Stimulated activated CD4-positive, alpha-beta T cell treated with anti-CD3 and anti-CD28 coated beads, Interleukin-1b, Interleukin-23, amount 100 ng/mL, for 4 hours (primary cell): Measurements from ENCODE around the gene ASMT.
"Not testable (repeated sequence)": the region's sequence is repeated elsewhere in the genome, so short reads cannot be mapped to it uniquely, and the experiment has no call there.

ENCODE experiments used
- DNase-seq, 2 donors: peaks; one replicate each; pipeline ENCODE4 v3.0.0-alpha.2; 2020; ENCODE audit warnings: low read depth in 2 of 2

Gene ASMT

GRCh38 chrX:1598021-1598875 is 16.6 kb upstream of the ASMT start:
- no peak for DNase-seq

DNA sequence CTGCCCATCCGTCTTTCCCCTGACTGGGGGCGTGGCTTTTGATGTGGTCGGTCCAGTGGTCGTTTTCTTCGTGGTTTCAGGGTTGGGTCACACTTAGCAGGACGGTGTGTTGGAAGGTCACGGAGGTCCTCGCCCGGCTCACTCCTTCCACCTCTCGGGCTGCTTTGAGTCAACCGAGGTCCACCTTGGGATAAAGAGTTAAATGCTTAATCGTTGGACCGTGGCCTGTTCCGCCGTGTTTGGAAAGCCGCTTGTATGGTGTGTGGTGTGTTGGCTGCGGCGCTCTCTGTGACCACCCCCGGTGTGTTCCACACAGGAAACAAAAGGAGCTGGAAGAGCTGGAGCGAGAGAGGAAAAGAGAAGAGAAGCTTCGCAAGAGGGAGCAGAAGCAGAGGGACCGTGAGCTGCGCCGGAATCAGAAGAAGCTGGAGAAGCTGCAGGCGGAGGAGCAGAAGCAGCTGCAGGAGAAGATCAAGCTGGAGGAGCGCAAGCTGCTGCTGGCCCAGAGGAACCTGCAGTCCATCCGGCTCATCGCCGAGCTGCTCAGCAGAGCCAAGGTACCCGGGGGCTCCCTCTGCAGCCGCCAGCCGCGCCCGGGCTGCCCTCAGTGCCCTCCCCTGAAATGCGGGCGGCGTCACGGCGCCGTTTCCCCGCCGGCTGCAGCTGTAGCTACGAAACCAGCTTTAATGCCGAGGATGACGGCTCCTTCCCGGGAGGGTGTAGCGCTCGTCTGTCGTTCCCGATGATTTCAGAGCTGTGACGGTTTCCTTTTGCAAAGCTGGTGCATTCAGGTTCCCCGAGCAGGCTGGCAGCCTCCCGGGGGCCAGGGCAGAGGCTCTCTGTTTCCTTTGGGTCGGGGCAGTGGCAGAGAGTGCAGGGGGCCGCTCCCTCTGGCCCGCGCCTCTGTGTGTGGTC is 15.7 kb upstream of the ASMT start:
- DNase-seq, result no peak

DNA sequence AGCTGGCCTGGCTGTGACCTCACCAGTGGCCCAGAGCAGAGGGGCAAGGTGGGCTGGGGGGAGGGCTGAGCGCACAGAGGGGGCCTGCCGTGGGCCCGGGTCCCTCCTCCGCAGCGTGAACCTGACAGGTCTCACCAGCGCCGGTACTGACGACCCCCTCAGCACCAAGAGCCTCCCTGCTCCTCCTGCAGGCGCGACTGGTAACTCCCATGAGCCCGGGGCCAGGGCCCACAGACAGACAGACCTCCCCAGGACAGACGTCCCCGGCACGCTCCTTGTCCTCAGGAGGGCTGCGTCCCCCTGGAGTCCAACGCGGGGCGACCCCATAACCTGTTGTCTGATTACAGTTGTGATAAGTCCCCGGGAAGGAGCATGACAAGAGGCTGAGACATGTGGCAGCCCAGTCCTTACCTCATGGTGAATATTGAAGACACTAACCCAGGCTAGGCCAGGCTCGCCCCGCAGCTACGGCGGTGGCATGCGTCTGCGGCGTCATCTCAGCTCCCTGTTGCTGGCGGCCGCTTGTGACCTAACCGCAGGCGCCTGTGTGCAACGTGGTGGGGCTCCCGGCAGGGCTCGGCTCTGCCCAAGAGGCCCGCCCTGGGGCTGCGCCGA is 15.0 kb upstream of the ASMT start:
- no peak for DNase-seq

GRCh38 chrX:1600406-1601050 is 14.3 kb upstream of the ASMT start:
- DNase-seq, result no peak

DNA sequence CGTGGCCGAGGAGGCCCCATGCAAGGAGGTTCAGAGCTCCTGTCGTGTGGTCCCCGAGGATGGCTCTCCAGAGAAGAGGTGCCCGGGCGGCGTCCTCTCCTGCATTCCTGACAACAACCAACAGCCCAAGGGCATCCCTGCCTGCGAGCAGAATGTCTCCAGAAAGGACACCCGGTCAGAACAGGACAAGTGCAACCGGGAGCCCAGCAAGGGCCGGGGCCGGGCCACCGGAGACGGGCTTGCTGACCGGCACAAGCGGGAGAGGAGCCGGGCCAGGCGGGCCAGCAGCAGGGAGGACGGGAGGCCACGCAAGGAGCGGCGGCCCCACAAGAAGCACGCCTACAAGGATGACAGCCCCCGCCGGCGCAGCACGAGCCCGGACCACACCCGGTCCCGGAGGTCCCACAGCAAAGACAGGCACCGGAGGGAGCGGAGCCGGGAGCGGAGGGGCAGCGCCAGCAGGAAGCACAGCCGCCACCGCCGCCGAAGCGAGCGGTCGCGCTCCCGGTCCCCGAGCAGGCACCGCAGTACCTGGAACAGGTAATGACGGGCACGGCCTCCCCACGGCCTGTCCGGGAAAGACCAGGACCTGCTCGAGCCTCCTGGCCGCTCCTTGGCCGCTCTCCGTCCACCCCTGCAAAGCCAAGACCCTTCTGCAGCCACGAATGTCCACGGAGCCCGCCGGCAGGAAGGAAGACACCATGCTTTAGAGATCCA is 13.7 kb upstream of the ASMT start:
- no peak for DNase-seq

DNA sequence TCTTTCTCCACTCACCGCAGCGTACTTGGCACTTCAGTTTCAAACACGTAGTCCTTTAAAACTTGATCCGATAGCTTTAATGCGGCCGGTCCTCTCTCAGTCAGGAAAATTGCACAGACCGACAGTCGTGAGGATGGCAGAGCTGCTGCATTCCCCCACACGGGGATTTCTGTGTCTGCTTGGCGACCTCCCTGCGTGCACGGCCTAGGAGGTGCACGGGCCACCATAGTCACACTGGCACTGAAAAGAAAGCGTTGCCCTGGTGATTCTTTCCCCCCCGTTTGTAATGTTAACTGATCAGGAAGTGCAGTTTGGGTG is 13.1 kb upstream of the ASMT start:
- DNase-seq, result no peak

GRCh38 chrX:1602299-1602698 is 12.6 kb upstream of the ASMT start:
- DNase-seq, result no peak

- no peak for DNase-seq
These were observed 8.4 kb upstream of the ASMT start for GRCh38 chrX:1606496-1606895.

GRCh38 chrX:1609311-1609710 is 5.5 kb upstream of the ASMT start:
- no peak for DNase-seq

GRCh38 chrX:1609762-1610161 is 5.1 kb upstream of the ASMT start:
- no peak for DNase-seq

DNA sequence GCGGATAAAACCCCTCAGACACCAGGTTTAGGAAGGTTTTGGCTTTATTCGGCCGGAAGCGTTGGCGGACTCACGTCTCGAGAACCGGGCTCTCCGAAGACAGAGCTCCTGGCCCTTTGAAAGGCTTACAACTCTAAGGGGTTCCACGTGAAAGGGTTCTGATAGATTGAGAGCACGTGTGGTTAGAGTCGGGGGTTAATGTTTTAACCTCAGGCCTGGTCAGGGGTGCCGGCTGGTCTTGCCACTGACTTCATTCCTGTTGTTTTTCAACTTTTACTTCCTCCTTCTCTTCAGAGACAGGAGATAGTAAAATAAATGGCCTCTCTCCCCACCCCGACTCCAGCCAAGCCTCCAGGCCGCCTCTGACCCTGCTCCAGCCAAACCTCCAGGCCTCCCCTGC is 4.7 kb upstream of the ASMT start:
- no peak for DNase-seq

DNA sequence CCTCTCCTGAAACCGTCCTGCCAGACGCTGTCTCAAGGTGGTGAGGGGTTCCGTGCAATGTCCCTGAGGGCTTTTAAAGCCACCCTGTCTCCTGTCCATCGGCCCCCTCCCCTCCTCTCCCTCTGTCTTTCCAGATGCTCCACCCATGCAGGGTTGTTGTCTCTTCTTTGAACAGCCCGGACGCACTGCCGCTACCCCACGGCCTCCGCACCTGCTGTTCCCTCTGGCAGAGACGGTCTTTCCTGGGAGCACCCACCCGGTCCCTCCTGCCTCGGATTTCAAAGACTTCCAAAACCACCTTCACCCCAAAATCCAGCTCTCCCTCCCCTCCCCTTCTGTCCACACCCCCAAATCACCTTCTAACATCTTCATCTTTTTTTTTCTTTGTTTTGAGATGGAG is 4.1 kb upstream of the ASMT start:
- DNase-seq, result no peak

DNA sequence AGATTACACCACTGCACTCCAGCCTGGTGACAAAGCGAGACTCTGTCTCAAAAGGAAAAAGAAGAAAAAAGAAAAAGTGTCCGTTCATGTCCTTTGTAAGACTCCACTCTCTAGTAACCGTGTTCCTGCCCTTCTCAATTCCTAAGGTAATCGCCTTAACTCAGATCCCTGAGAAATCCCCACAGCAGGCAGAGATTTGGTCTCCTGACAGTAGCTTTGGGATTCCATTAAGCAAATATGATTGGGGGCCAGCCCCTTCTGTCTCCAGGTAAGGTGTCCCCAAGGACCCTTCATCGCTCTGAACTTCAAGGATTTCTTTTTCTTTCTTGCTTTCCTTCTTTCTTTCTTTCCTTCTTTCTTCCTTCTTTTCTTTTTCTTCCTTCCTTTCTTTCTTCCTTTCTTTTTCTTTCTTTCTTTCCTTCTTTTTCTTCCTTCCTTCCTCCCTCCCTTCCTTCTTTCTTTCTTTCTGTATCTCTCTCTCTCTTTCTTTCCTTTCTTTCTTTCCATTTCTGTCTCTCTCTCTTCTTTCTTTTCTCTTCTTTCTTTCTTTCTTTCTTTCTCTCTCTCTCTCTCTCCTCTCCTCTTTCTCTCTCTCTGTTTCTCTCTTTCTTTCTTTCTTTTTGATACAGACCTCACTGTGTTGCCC is 2.1 kb upstream of the ASMT start:
- no peak for DNase-seq

DNA sequence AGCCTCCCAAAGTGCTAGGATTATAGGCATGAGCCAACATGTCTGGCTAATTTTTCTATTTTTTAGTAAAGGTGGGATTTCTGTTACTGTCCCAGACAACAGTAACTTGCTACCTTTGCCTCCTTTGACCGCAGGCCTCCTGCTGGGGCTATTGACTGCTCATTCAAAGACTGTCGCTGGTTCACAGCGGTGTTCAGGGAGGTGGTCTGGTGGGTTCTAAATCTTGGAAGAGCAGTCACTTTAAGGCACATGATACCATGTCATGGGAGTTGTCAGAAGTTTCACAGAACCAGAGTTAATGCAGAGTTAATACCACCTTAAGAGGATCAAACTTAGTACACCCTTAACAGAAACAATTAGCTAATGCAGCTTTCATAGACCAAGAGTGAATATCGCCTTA is 3.8 kb downstream of the ASMT start:
- DNase-seq, result no peak

DNA sequence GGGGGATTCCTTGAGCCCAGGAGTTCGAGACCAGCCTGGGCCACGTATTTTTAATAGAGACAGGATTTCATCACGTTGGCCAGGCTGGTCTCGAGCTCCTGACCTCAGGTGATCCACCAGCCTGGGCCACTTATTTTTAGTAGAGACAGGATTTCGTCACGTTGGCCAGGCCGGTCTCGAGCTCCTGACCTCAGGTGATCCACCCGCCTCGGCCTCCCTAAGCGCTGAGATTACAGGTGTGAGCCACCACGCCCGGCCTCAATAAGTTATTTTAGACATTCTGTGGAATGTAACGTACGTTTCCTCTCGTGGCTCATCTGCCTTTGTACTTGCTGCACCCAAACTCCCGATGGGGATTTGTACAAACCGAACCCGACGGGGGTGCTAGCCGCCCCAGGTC is 8.8 kb downstream of the ASMT start:
- DNase-seq, result no peak

DNA sequence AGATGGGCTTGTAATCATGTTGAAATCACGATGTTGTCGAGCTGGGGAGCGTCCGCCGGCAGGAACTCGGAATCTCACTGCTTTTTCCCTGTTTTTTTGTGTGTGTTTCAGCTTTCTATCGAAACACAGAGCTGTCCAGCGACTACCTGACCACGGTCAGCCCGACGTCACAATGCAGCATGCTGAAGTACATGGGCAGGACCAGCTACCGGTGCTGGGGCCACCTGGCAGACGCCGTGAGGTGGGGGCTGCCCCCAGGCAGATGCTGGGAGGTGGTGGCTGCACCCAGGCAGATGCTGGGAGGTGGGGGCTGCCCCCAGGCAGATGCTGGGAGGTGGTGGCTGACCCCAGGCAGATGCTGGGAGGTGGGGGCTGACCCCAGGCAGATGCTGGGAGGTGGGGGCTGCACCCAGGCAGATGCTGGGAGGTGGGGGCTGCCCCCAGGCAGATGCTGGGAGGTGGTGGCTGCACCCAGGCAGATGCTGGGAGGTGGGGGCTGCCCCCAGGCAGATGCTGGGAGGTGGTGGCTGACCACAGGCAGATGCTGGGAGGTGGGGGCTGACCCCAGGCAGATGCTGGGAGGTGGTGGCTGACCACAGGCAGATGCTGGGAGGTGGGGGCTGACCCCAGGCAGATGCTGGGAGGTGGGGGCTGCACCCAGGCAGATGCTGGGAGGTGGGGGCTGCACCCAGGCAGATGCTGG is 9.4 kb downstream of the ASMT start:
- not testable (repeated sequence) for DNase-seq

DNA sequence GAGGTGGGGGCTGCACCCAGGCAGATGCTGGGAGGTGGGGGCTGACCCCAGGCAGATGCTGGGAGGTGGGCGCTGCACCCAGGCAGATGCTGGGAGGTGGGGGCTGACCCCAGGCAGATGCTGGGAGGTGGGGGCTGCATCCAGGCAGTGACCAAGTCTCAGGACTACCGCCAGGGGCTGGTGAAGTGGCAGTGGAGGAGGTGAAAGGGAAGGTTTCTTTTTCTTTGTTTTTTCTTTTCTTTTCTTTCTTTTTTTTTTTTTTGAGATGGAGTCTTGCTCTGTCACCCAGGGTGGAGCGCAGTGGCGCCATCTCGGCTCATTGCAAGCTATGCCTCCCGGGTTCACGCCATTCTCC is 10.0 kb downstream of the ASMT start:
- DNase-seq, result not testable (repeated sequence)

DNA sequence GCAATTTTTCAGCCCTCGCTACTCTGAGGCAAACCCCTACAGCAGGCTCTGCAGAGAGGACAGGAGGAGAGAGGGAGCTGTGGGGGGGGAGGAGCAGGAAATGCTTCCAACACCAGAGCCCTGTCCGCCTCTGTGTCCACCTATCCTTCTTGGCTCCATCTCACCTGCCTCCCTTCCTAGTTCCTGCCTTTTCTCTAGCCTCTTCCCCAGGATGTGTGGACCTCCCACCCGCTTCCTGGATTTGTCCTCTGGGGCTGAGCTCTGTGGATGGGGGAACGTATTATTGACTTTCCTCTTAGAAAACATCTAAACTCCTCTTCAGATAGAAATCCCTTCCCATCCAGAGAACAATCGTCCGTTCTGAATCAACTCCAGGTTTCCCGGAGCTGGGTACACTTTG is 14.4 kb downstream of the ASMT start:
- no peak for DNase-seq

GRCh38 chrX:1646009-1646408 is 31.1 kb downstream of the ASMT start:
- DNase-seq, result no peak

- DNase-seq, result no peak
These were observed 34.8 kb downstream of the ASMT start for GRCh38 chrX:1649621-1650020.
